PC-9 (cell line): ENCODE data around the gene PLEKHG4B.

Source experiments
- CTCF ChIP-seq: fragments of 200-600 bp; sonication (generic); conservative IDR thresholded peaks from 2 replicates; pipeline ENCODE4 v1.6.1; 2017; ENCODE audit warnings: mixed run types, antibody characterized with exemption, mild to moderate bottlenecking, moderate library complexity
- EZH2 ChIP-seq: fragments of 200-600 bp; sonication (generic); IDR thresholded peaks from 2 replicates; pipeline ENCODE4 v1.8.0; 2017; ENCODE audit warnings: antibody characterized with exemption, low read depth

GRCh38 chr5:94113-94892 is 2.3 kb downstream of the PLEKHG4B start:
- TF ChIP-seq CTCF (no peak), EZH2 (no peak)
